Erythroblast (primary cell): Measurements from ENCODE around the gene TBX18.
A peak's percentile ranks its signal among the peaks of the same experiment; 100 is the strongest.

Experiments
- DNase-seq, 2 experiments: peaks; one replicate each; lab custom pipeline; 2025; lab: John Stamatoyannopoulos, UW
- GATA1 ChIP-seq: IDR thresholded peaks from 2 replicates; pipeline ENCODE4 v1.6.1; 2011; ENCODE audit warnings: low read depth, mild to moderate bottlenecking, control low read depth, low read length, moderate library complexity
- POLR2A ChIP-seq: IDR thresholded peaks from 2 replicates; pipeline ENCODE4 v1.6.1; 2011; ENCODE audit warnings: mild to moderate bottlenecking, low read length

The TBX18 gene

GRCh38 chr6:84691978-84692623 lies 72.3 kb downstream of the TBX18 start:
- TF ChIP-seq GATA1 (no peak), POLR2A (no peak)
- DNase-seq = no peak

GRCh38 chr6:84688141-84688873 lies 76.1 kb downstream of the TBX18 start:
- TF ChIP-seq GATA1 = no peak
- TF ChIP-seq POLR2A = no peak
- DNase-seq = no peak

GRCh38 chr6:84687431-84687830 lies 77.0 kb downstream of the TBX18 start:
- DNase-seq = no peak
- no peak for TF ChIP-seq GATA1
- no peak for TF ChIP-seq POLR2A

- TF ChIP-seq POLR2A = no peak
- TF ChIP-seq GATA1 = no peak
- peak; percentile 17 to 60 for DNase-seq
Observed at GRCh38 chr6:84685983-84686584, 78.3 kb downstream of the TBX18 start.

- TF ChIP-seq GATA1 (no peak), POLR2A (no peak)
- no peak for DNase-seq
Observed at GRCh38 chr6:84681693-84682326, 82.6 kb downstream of the TBX18 start.

GRCh38 chr6:84675651-84676050 lies 88.7 kb downstream of the TBX18 start:
- TF ChIP-seq POLR2A (no peak), GATA1 (no peak)
- no peak for DNase-seq

GRCh38 chr6:84674395-84674794 lies 90.0 kb downstream of the TBX18 start:
- TF ChIP-seq POLR2A = no peak
- no peak for TF ChIP-seq GATA1
- DNase-seq = no peak

GRCh38 chr6:84671183-84671582 lies 93.2 kb downstream of the TBX18 start:
- no peak for DNase-seq
- TF ChIP-seq GATA1 = no peak
- no peak for TF ChIP-seq POLR2A

- DNase-seq = no peak
- TF ChIP-seq POLR2A (no peak), GATA1 (no peak)
Observed at GRCh38 chr6:84669945-84670344, 94.5 kb downstream of the TBX18 start.

- peak; percentile 10 to 33 for DNase-seq
- TF ChIP-seq POLR2A (no peak), GATA1 (no peak)
Observed at GRCh38 chr6:84667252-84668213, 96.9 kb downstream of the TBX18 start.

- TF ChIP-seq GATA1 (no peak), POLR2A (no peak)
- DNase-seq = no peak
Observed at GRCh38 chr6:84665401-84665800, 99.0 kb downstream of the TBX18 start.

GRCh38 chr6:84663866-84664265 lies 100.5 kb downstream of the TBX18 start:
- no peak for DNase-seq
- TF ChIP-seq GATA1 (no peak), POLR2A (no peak)

- no peak for DNase-seq
Observed at GRCh38 chr6:84657486-84657885, 106.9 kb downstream of the TBX18 start.

More at GRCh38 chr6:84657486-84657885, 106.9 kb downstream of the TBX18 start:
- TF ChIP-seq GATA1 (no peak), POLR2A (no peak)
